Breast epithelium (tissue), 3 donors: ENCODE data around the gene CYB561.

Experiments
- POLR2A ChIP-seq: fragments of 450-650 bp; IDR thresholded peaks from one replicate; pipeline ENCODE4 v1.6.1; 2016; ENCODE audit warnings: antibody characterized with exemption, mild to moderate bottlenecking, moderate library complexity
- TF ChIP-seq, protein P1 (sequence below), 3 donors: fragments of 450-650 bp; IDR thresholded peaks; one replicate each; pipeline ENCODE4 v1.5.1; 2016 to 2017; ENCODE audit warnings: antibody characterized with exemption in 3 of 3, mild to moderate bottlenecking in 3 of 3, moderate library complexity in 3 of 3

- TF ChIP-seq, protein P1, sequence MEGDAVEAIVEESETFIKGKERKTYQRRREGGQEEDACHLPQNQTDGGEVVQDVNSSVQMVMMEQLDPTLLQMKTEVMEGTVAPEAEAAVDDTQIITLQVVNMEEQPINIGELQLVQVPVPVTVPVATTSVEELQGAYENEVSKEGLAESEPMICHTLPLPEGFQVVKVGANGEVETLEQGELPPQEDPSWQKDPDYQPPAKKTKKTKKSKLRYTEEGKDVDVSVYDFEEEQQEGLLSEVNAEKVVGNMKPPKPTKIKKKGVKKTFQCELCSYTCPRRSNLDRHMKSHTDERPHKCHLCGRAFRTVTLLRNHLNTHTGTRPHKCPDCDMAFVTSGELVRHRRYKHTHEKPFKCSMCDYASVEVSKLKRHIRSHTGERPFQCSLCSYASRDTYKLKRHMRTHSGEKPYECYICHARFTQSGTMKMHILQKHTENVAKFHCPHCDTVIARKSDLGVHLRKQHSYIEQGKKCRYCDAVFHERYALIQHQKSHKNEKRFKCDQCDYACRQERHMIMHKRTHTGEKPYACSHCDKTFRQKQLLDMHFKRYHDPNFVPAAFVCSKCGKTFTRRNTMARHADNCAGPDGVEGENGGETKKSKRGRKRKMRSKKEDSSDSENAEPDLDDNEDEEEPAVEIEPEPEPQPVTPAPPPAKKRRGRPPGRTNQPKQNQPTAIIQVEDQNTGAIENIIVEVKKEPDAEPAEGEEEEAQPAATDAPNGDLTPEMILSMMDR (IDR thresholded peaks at IDR 0.05): no peak
- TF ChIP-seq POLR2A: no peak
Observed at GRCh38 chr17:63477480-63478440, 31.7 kb upstream of the CYB561 start.
